Stimulated activated naive CD8-positive, alpha-beta T cell treated with anti-CD3 and anti-CD28 coated beads, Interleukin-15, Interleukin-2, amounts not matched to agents 100 U/mL and 50 U/mL, for 24 hours (primary cell): ENCODE data around the gene KCND2.
"Not testable (repeated sequence)": the region's sequence is repeated elsewhere in the genome, so short reads cannot be mapped to it uniquely, and the experiment has no call there.

Source experiments
- ATAC-seq: fragments of 150-1000 bp; cut with Tn5 transposase; one replicate; pipeline ENCODE4 v1.10.0; 2021
- DNase-seq: peaks from one replicate; pipeline ENCODE4 v3.0.0; 2021

The KCND2 gene

DNA sequence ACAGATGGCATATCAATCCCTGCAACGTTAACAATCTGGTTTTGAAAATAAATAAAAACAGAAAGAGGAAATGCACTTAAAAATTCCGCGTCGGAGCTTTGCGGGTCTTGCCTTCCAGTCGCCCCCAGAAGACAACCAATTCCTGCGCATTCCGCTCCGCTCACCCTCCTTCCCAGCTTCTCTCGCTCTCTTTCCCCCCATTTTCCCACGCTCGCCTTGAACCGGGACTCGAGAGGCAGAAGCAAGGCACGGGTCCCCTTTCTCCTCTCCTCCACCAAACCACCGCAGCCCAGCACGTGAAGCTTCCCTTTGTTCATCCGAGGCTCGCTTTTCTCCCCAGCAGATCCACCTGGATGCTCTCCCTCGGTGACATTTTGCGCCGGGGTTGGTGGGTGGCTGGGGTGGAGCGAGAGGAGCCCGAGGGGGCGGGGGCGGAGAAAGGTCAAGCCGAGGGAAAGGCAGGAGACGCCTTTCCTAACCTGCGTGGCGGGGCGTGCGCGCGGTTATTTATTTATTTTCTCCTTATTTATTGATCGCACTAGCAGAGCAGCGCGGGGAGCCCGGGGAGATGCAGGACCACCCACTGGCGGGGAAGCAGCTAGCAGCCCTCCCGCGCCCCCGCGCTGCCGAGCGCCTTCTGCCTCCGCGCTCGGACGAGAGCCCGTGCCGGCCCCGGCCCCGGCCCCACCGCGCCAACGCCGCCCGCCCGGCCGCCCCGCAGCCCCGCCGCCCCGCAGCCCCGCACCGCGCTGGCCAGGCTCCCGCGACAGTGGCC, at the start of gene KCND2:
Gene KCND2, plus strand, starts transcription at position 475 of the 775 bp plus-strand sequence.
- ATAC-seq: no peak
- DNase-seq: peak; percentile 5

DNA sequence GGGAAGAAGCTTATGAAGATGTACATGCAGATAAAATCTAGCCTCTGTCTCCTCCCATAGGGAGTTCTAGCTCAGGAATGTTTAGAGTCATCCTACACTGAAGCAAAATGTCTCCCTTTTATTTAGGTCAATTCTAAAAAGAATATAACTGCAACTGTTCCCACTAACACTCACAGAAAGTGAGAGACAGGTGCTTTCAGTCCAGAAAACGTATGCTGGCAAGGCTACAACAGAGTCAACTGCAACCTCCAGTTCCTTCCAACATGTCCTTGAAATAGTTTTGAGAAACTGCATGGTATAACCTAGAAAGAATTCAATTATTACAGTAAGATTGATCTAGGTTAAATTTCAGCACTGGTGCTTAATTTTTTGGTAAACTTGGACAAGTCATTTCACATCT, 46.8 kb upstream of the KCND2 start:
- DNase-seq: no peak
- ATAC-seq: no peak

DNA sequence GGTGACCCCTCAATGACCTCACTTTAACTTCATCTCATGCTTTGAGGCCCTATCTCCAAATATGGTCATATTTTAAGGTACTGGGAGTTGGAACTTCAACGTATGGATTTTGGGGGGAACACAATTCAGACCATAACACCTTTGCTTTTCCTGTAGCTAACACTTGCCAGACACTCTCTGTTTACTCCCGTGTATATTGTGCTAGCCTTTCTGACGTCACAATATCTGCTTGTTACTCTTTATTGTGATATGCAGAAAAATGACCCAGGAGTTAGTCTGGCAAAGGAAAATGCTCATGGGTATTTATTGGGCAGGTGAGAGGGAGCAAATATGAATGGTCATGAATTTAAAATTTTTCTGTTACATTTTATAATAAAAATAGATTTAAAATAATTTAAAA, 45.7 kb upstream of the KCND2 start:
- no peak for DNase-seq
- ATAC-seq: no peak

DNA sequence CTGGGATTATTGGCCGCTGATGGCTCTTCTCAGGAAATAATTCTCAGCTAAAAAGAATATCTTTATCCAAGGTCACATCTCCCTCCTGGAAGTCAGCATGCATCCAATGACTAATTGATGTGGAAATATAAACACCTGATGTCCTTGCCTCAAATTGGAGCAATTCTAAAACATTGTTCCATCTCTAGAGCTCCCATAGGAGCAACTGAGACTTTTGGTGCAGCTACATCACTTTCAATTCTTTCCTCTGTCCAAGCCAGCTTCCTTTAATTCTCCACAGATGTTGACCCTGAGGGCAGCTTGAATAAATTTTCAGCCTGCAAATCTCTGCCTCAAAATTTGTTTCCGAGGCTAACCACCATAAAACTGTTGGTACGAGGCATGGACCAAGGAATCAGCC, 43.9 kb upstream of the KCND2 start:
- DNase-seq (no peak), ATAC-seq (no peak)

DNA sequence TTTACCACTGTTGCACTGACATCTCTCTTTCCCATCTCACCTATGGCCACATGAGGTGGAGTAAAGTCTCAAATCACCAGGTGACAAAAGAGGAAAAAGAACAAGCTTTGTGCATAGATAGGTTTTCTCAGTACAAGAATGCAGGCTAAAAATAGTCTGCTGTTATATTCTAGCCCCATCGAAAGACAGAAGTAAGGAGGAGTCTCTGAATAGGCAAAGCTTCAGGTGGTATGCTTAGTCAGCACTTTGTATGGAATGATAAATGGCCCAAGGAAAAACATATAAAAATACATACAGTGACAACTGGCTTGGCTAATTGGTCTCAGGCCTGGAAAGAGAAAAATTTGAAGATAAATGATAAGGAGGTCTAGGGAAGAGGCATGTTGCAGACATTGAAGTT, 39.6 kb upstream of the KCND2 start:
- DNase-seq (no peak), ATAC-seq (no peak)

DNA sequence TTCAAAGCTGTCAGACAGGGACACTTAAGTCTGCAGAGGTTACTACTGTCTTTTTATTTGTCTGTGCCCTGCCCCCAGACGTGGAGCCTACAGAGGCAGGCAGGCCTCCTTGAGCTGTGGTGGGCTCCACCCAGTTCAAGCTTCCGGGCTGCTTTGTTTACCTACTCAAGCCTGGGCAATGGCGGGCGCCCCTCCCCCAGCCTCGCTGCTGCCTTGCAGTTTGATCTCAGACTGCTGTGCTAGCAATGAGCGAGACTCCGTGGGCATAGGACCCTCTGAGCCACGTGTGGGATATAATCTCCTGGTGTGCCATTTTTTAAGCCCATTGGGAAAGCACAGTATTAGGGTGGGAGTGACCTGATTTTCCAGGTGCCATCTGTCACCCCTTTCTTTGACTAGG, 32.6 kb upstream of the KCND2 start:
- ATAC-seq, DNase-seq: not testable (repeated sequence)

DNA sequence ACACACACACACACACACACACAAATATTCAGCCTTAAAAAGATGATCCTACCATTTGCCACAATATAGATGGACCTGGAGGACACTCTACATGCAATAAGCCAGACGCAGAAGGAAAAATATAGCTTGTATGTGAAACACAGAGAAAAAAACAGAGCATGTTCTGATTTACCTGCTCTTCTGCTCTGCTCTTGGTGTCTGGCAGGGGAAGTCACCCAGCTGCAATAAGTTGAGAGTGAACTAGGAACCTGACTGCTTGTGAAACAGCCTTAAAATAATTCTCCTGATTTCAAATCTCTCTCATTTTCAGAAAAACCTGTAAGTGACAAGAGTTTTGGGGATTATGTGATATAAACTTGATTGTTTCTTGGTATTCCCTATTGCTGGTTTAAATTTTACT, 31.0 kb upstream of the KCND2 start:
- ATAC-seq: no peak
- no peak for DNase-seq

DNA sequence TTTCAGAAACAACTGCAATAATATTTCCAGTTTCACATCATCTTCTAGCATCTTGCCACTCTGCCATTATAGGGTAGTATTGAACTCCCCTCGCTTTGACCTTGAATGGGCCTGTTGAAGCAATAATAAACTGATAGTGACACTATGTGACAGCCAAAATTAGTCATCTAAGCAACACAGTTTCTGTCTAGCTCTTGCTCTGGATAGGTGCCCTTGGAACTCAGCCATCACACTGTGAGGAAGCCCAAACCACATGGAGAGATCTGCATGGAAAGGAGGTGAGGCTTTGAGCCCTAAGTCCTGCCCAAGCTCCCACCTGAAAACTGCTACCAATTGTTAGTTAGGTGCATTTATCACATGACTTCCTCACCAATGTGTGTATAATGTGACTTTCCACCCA, 18.1 kb upstream of the KCND2 start:
- ATAC-seq: no peak
- DNase-seq: no peak

DNA sequence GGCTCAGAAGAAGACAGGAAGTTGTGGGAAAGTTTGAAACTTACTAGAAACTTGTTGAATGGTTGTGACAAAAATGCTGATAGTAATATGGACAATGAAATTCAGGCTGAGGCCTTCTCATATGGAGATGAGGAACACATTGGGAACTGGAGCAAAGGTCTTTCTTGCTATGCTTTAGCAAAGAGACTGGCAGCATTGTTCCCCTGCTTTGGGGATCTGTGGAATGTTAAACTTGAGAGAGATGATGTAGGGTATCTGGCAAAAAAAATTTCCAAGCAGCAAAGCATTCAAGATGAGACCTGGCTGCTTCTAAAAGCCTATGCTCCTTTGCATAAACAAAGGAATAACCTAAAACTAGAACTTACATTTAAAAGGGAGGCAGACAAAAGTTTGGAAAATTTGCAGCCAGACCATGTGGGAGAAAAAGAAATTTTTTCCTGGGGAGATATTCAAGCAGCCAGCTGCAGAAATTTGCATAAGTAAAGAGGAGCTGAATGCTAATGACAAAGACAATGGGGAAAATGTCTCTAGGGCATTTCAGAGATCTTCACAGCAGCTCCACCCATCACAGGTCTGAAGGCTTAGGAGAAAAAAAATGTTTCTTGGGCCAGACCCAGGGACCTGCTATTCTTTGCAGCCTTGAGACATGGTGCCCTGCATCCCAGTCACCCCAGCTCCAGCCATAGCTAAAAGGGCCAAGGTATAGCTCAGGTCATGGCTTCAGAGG, 16.5 kb upstream of the KCND2 start:
- ATAC-seq: no peak
- no peak for DNase-seq

DNA sequence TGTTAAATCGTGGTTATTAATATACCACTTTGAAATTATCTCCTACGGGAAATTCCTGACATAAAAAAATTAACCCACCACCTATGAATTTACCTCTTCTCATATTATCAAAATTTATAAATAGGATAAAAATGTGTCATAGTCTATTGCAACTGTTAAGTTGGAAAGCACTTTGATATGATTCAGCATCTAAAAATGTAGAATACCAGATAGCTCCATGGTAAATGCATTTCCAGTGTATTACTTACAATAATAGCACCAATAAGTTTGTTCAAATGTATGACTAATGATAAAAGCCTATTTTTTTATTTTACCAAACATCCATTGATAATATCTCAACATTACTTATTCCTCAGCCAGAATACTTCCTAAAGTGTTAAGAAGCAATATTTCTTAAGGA, 13.6 kb upstream of the KCND2 start:
- ATAC-seq: no peak
- DNase-seq: no peak

DNA sequence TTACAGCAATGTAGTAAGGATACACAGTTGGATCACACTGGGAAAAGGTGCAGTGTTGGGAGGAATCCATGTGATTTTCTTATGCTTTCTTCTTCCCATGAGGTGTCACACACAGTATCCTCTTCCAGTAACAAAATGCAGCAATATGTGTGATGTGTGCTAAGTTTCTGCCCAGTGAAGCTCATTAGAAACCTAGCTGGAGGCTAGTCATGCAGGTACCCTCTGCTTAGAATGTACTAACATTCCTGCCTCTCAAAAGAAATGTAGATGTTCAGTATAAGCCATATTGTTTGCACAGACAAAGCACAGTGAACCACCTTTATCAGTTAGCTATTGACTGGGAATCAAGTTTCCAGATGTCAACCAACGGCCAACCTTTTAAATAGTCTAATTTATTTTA, 12.9 kb upstream of the KCND2 start:
- ATAC-seq (no peak), DNase-seq (no peak)

DNA sequence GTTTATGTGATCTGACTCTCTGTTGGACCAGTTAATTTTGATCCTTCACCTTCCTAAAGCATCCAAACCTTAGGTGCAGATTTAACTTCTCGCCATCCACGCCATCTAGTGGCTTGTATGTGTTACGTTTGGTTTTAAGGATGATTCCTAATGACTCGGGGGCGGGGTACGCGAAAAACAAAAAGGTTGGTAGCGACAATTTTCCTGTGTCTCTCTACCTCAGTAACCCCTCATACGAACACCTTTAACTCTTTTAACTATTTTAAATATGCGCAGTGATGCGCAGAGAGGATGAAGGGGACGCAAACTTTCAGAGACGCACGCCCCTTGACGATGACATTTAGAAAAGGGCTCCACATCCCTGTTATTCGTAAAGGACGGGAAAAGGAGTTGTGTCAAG, 714 bp upstream of the KCND2 start:
- DNase-seq (no peak), ATAC-seq (no peak)

DNA sequence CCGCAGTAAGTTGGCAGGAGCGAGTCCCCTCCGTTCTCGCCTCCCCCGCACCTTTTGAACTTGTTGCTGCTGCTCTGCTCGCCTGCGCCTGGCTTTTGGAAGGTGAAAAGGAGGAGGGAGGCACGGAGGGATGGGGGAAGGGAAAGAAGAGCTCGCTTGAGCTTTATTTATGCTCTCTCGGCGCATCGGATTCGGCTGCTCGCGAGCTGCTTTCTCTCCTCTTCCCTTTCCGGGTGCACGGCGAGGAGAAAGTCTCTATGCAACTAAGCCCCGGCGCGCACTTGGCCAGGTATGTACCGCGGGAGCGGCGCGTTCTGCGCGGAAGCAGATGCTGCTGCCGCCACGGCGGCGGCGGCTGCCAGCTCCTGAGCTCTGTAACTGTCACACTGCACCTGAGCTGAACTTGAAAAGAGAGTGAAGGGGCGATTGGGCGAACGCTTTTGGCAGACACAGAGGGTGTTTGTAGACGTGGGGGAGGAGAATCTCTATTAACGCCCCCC, 551 bp downstream of the KCND2 start:
- no peak for ATAC-seq
- no peak for DNase-seq

DNA sequence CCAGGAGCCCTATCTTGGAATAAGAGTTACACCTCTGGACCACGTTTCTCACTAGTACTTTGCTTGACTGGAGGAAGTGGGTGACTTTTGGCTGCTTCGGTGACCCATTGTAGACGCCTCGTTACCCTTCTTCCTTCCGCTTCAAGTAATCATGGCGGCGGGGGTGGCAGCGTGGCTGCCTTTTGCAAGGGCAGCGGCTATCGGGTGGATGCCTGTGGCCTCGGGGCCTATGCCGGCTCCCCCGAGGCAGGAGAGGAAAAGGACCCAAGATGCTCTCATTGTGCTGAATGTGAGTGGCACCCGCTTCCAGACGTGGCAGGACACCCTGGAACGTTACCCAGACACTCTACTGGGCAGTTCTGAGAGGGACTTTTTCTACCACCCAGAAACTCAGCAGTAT, 1.5 kb downstream of the KCND2 start:
- ATAC-seq (no peak), DNase-seq (no peak)

DNA sequence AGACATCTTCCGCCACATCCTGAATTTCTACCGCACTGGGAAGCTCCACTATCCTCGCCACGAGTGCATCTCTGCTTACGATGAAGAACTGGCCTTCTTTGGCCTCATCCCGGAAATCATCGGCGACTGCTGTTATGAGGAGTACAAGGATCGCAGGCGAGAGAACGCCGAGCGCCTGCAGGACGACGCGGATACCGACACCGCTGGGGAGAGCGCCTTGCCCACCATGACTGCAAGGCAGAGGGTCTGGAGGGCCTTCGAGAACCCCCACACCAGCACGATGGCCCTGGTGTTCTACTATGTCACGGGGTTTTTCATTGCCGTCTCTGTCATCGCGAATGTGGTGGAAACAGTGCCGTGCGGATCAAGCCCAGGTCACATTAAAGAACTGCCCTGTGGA, 1.9 kb downstream of the KCND2 start:
- ATAC-seq (no peak), DNase-seq (no peak)

DNA sequence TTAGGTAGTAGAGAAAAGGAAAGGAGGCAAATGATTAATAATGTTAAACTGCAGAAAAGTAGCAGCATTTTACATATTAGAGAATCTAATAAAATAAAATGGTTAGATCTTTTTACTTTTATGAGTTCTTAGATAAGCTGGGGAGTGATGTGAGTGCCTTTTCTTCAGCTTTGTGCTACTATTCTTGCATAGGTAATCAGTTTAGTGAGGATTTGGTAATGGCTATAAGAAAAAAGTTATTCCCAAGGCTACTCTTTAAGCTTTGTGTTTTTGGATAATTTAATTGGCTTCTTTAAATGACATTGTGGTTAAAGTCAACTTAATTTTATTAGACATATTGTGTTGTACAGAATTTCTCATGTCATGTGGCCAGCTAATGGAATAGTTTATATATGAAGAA, 3.7 kb downstream of the KCND2 start:
- no peak for ATAC-seq
- no peak for DNase-seq

DNA sequence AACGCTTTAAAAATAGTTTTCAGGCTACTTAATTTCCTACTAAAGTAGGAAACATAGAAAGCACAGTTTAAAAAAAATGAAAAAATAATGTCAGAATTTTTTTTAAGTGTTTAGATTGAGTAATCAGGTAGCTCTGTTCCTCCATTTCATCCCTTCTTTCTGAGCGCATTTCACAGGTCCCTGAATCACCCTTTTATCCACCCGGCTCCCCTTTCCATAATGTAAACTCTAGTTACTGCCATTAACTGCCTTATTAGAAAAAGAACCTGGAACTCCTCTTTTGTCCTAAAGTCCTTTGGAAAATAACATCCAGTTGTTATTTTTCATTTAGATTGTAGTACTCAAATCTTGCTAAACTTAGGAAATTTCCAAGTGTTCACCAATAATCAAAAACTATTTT, 5.8 kb downstream of the KCND2 start:
- DNase-seq (no peak), ATAC-seq (no peak)

DNA sequence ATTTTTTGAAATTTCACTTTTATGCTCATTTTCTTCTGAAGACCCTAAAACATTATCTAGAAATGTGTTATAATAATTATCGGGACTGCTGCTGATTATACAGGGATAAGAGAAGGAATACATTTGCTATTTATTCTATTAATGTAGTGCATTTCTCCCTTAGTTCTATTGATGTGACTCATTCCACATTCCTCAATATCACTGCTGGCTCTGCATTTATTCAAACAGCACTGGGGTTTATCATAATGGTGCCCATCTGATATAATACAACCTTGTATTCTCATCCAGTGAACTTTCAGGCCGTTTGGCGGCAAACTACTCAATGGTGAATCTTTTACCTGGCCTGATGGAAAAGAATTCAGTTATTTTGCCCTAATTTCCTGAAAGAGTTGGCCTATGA, 7.8 kb downstream of the KCND2 start:
- ATAC-seq: no peak

DNA sequence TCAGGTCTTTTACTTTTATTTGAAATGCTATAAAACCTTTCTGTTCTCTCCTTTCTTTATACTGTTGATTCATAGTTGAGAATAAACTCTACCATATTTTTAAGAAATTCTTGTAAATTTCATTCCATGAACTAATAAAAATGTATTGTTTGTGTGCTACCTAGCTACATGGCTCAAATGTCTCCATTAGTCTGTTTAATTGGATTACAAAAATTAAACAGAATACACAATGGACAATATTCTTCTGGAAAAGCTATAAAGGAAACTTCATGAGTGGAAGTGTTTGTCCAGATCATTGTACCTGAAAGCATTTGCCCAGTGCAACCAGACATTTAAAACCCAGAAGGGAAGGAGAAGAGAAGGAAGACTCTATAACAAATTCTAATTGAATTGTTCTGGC, 20.1 kb downstream of the KCND2 start:
- ATAC-seq: no peak
- DNase-seq: no peak

More for the DNA sequence above, 7.8 kb downstream of the KCND2 start:
- no peak for DNase-seq

DNA sequence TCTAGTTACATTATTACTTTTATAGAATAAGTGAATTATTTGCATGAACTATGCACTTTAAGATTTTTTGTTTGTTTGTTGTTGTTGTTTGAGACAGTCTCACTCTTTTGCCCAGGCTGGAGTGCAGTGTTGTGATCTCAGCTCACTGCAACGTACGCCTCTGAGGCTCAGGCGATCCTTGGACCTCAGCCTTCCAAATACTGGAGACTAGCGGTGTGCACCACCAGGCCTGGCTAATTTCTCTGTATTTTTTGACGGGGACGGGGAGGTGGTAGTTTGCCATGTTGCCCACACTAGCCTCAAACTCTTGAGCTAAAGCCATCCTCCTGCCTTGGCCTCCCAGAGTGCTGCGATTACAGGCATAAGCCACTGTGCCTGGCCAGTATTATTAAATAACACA, 29.2 kb downstream of the KCND2 start:
- ATAC-seq: no peak
- DNase-seq: no peak

DNA sequence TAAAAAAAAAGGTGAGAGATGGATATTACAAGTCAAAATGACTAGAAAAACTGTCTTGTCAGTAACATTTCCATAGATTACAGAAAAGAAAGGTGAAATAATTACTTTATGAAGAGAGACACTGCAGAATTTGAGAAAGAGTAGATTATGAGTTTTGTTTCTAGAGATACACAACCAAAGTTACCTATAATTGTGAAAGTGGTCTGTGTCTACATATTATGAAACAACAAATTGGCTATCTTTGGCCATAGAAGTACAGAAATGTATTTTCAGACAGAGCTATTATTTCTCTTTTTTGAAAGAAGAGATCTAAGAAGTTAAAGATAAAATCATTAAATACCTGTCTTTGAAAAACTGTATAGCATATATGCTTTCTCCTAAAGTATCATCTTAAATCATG, 30.1 kb downstream of the KCND2 start:
- ATAC-seq (no peak), DNase-seq (no peak)

DNA sequence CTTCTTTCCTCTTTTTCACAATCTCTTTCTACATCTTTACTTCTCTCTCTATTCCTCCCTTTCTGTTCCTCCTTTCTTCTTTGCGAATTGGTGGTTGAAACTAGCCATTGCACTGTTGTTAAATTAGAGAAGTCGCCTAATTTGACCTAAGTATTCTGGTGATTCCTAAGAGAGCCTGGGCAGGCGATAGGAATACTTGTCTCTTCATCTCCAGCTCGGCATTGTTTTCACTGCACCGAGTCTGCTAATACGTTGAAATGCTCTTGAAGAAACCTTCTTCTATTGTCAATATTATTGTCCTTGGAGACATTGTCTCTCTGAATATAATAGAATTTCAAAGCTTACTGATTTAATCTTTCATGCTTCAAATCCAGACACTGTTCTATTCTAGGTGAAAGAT, 31.7 kb downstream of the KCND2 start:
- no peak for DNase-seq
- ATAC-seq: no peak

DNA sequence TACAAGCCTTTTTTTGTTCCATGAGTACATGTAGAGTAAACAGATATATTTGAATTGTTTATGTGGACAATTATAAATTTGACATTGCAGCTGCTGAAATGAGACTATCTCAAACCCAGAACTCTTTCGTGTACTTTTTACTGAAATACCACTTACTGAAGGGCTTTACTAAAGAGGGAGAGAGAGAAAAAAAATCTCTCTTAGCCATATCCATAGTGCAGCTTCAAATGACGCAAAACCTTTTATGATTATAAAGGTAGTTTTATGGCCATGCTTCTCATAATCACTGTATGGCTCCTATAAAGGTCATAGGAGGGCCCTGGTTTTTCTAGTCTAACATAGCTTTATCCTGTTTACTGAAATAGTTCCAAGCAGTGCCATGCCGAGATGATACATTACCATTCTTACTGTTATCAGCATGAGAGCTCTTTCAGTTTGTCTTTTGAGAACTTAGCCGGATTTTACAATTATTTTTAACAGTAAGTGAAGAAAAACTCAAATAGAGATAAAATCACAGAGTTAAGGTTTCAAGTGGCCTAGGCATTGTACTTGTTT, 35.1 kb downstream of the KCND2 start:
- DNase-seq: no peak
- no peak for ATAC-seq
